ENCODE measurements around the gene CCSER1.

- no peak for TF ChIP-seq POLR2A (IDR thresholded peaks at IDR 0.05)
- no peak for TF ChIP-seq CTCF (IDR thresholded peaks at IDR 0.05)
Measured at GRCh38 chr4:90241008-90241407, 113.8 kb downstream of the CCSER1 start.
